Measurements from ENCODE around the gene RABAC1. TPM values are rescaled to one million over a fixed set of nuclear protein-coding genes. Genes with fewer than 3 reads are reported as not detected.

The RABAC1 gene
- total RNA-seq, 1 experiment from 2014 or later = 64.4 TPM

- CTCF ChIA-PET = interaction anchor here (0.6 kb wide), 1 partner anchor 9 kb away, joined by 4 read pairs; no protein-coding TSS in a partner anchor
- no TSS peak for BruUV-seq (replicated peaks)
- Histone ChIP-seq H3K36me3 (ENCODE audit: control insufficient read depth, insufficient read depth, low read length) (no peaks in the 10 kb centered on the region), H3K4me3 (ENCODE audit: low read depth, low read length) (no peak overlapping the region), H3K27me3 (replicated peaks; ENCODE audit: control insufficient read depth, insufficient read depth, low read length) (no peaks in the 10 kb centered on the region), H3K4me1 (no peaks in the 10 kb centered on the region), H3K9me3 (no peaks in the 10 kb centered on the region)
- H3K4me1 Mint-ChIP-seq (ENCODE audit: low read depth, unreplicated experiment) = no peaks in the 10 kb centered on the region
- POLR2A ChIA-PET = no interaction called here
- DNase-seq = no peak
- H3K9me3 Mint-ChIP-seq (ENCODE audit: unreplicated experiment) = no peaks in the 10 kb centered on the region
- TF ChIP-seq, protein P1, sequence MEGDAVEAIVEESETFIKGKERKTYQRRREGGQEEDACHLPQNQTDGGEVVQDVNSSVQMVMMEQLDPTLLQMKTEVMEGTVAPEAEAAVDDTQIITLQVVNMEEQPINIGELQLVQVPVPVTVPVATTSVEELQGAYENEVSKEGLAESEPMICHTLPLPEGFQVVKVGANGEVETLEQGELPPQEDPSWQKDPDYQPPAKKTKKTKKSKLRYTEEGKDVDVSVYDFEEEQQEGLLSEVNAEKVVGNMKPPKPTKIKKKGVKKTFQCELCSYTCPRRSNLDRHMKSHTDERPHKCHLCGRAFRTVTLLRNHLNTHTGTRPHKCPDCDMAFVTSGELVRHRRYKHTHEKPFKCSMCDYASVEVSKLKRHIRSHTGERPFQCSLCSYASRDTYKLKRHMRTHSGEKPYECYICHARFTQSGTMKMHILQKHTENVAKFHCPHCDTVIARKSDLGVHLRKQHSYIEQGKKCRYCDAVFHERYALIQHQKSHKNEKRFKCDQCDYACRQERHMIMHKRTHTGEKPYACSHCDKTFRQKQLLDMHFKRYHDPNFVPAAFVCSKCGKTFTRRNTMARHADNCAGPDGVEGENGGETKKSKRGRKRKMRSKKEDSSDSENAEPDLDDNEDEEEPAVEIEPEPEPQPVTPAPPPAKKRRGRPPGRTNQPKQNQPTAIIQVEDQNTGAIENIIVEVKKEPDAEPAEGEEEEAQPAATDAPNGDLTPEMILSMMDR (IDR thresholded peaks at IDR 0.05; ENCODE audit: insufficient read depth in 1 of 2, low read depth in 1 of 2, low read length in 1 of 2, severe bottlenecking in 1 of 2, unreplicated experiment in 1 of 2) = no peak
- H3K27me3 Mint-ChIP-seq (ENCODE audit: insufficient read depth, unreplicated experiment) = peaks cover 23% of the 10 kb centered on the region
- no peak overlapping the region for H3K27ac Mint-ChIP-seq (ENCODE audit: unreplicated experiment)
- intact Hi-C loops (cut with micrococcal nuclease; ENCODE audit: unreplicated experiment) = no loop called here
- no peaks in the 10 kb centered on the region for H3K36me3 Mint-ChIP-seq (ENCODE audit: insufficient read depth, unreplicated experiment)
- H3K4me3 Mint-ChIP-seq (ENCODE audit: unreplicated experiment) = no peak overlapping the region
Observed at GRCh38 chr19:41967054-41967783, 8.1 kb upstream of the RABAC1 start.

DNA sequence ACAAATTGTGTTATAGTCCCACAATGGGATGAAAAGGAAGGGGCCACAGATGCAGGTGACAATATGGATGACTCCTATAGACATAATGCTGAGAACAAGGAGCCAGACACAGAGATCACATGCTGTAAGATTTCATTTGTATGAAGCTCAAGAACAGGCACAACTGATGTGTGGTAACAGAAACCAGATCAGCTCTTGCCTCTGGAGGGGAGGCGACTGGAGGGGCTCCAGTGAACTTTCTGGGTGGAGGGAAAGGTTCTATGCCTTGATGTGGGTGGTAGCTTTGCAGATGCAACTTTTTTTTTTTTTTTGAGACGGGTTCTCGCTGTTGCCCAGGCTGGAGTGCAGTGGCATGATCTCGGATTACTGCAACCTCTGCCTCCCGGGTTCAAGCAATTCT is 6.0 kb upstream of the RABAC1 start:
- Mint-ChIP-seq H3K4me3 (ENCODE audit: unreplicated experiment) (no peak overlapping the region), H3K27me3 (ENCODE audit: insufficient read depth, unreplicated experiment) (peaks cover 17% of the 10 kb centered on the region), H3K36me3 (ENCODE audit: insufficient read depth, unreplicated experiment) (no peaks in the 10 kb centered on the region), H3K27ac (ENCODE audit: unreplicated experiment) (no peak overlapping the region), H3K9me3 (ENCODE audit: unreplicated experiment) (no peaks in the 10 kb centered on the region), H3K4me1 (ENCODE audit: low read depth, unreplicated experiment) (no peaks in the 10 kb centered on the region)
- Histone ChIP-seq H3K36me3 (ENCODE audit: control insufficient read depth, insufficient read depth, low read length) (no peaks in the 10 kb centered on the region), H3K9me3 (no peaks in the 10 kb centered on the region), H3K4me3 (ENCODE audit: low read depth, low read length) (no peak overlapping the region), H3K4me1 (no peaks in the 10 kb centered on the region), H3K27me3 (replicated peaks; ENCODE audit: control insufficient read depth, insufficient read depth, low read length) (no peaks in the 10 kb centered on the region)
- no peak for DNase-seq
- TF ChIP-seq, protein P1 (IDR thresholded peaks at IDR 0.05; ENCODE audit: insufficient read depth in 1 of 2, low read depth in 1 of 2, low read length in 1 of 2, severe bottlenecking in 1 of 2, unreplicated experiment in 1 of 2) = no peak
- CTCF ChIA-PET = interaction anchor here (0.6 to 0.7 kb wide), 3 partner anchors 116 to 1798 kb away, joined by 3 to 6 read pairs (median 5); no protein-coding TSS in a partner anchor
- no TSS peak for BruUV-seq (replicated peaks)
- intact Hi-C loops (cut with micrococcal nuclease; ENCODE audit: unreplicated experiment) = no loop called here
- POLR2A ChIA-PET = no interaction called here

- Mint-ChIP-seq H3K36me3 (ENCODE audit: insufficient read depth, unreplicated experiment) (peaks cover 6% of the 10 kb centered on the region), H3K27me3 (ENCODE audit: insufficient read depth, unreplicated experiment) (no peaks in the 10 kb centered on the region), H3K9me3 (ENCODE audit: unreplicated experiment) (no peaks in the 10 kb centered on the region), H3K4me1 (ENCODE audit: low read depth, unreplicated experiment) (peaks cover 13% of the 10 kb centered on the region), H3K27ac (ENCODE audit: unreplicated experiment) (no peak overlapping the region), H3K4me3 (ENCODE audit: unreplicated experiment) (no peak overlapping the region)
- no peaks in the 10 kb centered on the region for H3K27me3 ChIP-seq (replicated peaks; ENCODE audit: control insufficient read depth, insufficient read depth, low read length)
- H3K4me3 ChIP-seq (ENCODE audit: low read depth, low read length) = no peak overlapping the region
- ChIA-PET POLR2A (no interaction called here), CTCF (interaction anchor here (0.5 to 1.0 kb wide), 3 partner anchors 15 to 88 kb away, joined by 3 to 4 read pairs (median 3); no protein-coding TSS in a partner anchor)
- H3K4me1 ChIP-seq = peaks cover 14% of the 10 kb centered on the region
- H3K36me3 ChIP-seq (ENCODE audit: control insufficient read depth, insufficient read depth, low read length) = no peaks in the 10 kb centered on the region
- H3K9me3 ChIP-seq = no peaks in the 10 kb centered on the region
- intact Hi-C loops (cut with micrococcal nuclease; ENCODE audit: unreplicated experiment) = no loop called here
- no TSS peak for BruUV-seq (replicated peaks)
- TF ChIP-seq, protein P1 (IDR thresholded peaks at IDR 0.05; ENCODE audit: insufficient read depth in 1 of 2, low read depth in 1 of 2, low read length in 1 of 2, severe bottlenecking in 1 of 2, unreplicated experiment in 1 of 2) = no peak
- DNase-seq = no peak
Observed at GRCh38 chr19:41960973-41961372, 1.9 kb upstream of the RABAC1 start.

Measured in Caco-2 (cell line).